GM19023 (cell line): ENCODE results near the gene TTC28.
"Not testable (repeated sequence)": the region's sequence is repeated elsewhere in the genome, so short reads cannot be mapped to it uniquely, and the experiment has no call there.

Experiments
- ATAC-seq: cut with Tn5 transposase; IDR thresholded peaks from one replicate; pipeline ENCODE4 v1.9.1; 2021; ENCODE audit warnings: mild to moderate bottlenecking, moderate library complexity; ENCODE audit not compliant: unreplicated experiment

Gene TTC28

DNA sequence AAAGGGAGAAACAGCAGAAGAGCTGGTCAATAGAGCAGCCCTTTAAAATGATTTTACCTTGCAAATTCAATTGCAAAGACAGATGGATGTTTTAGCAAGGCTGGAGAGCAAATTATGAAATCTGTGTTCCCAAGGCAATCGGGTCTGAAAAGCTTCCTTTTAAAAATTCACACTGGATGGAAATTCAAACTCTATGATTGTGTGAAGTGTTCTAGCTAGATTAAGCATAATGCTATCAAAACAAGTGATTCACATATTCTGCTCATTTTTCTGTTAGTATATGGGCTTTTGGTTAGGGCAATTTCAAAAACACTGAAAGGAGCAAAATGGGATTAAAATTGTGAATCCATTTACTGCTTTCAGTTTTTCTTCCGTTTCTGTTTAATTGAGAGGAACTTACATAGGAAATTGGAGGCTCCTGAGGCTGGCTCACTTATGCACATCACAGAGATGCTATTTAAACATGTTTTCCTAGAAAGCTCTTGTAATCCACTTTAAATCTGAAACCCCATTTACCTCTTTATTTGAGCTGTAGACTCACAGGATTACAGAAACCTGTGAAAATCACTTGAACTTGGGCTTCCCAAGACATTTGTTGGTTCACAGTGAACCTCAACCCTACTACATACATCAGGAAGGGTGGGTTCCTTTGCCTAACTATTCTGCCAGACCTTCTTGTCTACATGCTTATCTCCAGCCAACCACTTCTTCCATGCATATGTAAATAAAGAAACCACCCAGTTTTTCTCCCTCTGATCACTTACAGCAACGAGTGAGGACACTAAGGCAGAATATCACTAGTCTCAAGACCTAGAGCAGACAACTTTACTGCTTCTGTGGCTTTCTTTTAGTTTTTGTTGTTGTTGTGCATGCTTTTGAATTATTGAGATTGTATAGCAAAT is 558.7 kb downstream of the TTC28 start:
- ATAC-seq: no peak

GRCh38 chr22:28118957-28119631 is 560.5 kb downstream of the TTC28 start:
- no peak for ATAC-seq

DNA sequence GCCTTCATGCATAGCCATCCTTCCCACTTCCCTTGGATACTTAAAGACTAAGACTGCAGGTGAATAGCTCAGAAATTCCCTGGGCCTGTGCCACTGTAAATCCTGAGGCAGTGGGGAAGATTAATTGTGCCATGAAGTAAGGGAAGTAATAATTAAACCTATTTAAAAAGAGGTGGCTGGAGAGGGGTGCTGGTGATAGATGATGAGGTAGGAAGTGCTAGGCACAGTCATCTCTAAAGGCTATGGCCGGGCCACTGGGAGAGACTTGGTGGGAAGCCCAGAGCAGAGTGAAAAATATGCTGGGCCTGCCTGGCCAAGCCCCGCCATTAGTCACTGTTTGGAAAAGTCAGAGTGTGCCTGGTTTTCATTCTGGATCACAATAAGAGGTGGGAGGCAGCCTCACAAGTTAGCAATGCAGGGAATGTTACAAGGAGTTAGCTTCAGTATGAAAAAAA is 563.4 kb downstream of the TTC28 start:
- no peak for ATAC-seq

- ATAC-seq: no peak
Observed at GRCh38 chr22:28115426-28115825, 564.2 kb downstream of the TTC28 start.

GRCh38 chr22:28112548-28113043 is 567.0 kb downstream of the TTC28 start:
- ATAC-seq: no peak

DNA sequence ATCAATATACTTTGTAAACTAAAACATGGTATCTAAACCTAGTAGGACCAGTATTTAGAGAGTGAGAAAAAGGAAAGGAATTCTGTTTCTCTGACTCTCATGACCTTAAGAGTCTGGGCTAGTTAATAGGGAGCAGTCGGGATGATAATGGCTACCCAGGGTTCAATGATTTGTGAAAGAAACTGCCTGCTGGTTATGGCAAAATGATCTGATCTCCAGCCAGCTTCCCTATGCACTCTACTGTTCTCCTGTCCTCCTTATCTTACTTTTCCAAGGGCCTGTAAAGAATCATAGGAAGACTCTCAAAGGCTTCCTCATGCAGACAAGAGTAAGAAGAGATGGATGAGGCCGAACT is 567.5 kb downstream of the TTC28 start:
- no peak for ATAC-seq

DNA sequence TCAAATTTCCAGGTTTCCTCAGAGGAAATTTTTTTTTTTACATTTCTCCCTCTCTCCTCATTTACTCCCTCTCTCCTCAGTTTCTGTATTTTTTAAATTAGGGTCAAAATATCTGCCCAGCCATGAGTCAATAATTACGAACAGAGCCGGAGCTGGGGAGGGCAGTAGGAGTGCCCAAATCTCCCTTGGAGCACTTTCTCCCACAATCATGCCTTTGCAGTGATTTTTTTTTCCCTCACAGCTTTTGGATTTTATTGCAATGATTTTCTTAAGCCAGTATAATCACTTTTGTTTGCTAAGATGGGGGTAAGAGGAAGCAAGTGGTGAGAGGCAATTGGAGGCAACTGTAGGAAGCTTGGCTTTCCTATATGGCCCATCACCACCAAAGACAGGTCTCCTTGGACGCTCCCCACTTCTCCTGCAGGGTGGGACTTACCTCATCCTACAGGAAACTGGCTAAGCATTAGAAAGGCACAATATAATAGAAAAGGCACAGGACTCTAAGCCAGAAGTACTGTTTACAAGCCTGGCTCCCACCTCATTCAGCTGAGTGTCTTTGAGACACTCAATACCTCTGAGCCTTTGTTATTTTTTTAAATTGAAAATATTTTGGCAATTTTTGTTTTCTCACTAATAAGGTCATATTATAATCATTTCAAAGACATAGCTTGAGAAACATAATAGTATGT is 568.0 kb downstream of the TTC28 start:
- ATAC-seq: no peak

DNA sequence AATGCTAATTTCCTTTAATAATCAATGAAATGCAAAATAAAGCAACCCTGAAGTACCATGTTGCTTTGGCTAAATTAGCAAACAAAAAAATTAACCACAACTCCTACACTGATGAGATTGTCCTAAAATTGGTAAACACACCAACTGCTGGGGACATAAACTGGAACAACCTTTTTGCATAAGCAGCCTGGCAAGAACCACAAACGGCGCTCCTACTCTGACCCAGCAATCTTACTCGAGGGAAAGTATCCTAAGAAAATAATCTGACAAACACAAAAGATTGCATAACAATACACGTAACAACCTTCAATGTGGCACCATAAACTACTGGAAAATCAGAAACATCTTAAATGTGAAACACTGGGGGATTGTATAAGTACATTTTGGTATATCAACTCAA is 570.8 kb downstream of the TTC28 start:
- ATAC-seq: no peak

DNA sequence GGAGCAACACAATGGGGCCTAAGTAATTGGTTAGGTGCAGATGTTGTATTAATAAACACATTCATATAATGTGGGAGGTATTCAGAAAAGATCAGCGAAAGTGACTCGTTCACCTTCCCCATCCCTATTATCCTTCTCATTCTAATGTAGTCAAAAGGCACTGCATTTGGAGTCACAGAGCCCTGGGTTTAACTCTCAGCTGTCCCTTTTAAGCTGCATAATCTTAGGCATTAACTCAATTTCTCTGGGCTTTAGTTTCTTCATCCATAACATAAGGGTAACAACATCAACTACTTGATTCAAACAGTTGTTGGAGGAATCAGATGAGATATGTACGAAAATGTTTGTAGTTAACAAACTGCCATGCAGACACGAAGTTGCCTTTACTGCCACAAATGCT is 573.0 kb downstream of the TTC28 start:
- ATAC-seq: no peak

GRCh38 chr22:28105988-28106387 is 573.7 kb downstream of the TTC28 start:
- no peak for ATAC-seq

DNA sequence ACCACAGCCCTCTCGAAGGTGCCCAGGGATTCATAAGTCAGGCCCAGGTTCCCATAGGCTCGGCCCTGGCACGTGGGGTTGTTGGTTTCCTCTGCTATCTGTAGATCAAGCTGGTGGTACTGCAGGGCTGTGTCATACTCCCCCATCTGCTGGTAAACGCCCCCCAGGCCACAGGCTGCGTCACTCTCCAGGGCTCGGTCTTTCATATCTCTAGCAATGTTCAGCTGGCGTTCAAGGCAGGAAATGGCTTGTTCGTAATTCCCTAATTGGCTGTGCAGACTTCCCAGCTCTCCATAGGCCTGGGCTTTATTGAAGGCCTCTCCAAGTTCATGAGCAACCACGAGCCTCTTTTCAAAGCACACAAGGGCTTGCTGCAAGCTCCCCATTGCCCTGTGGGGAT is 574.2 kb downstream of the TTC28 start:
- ATAC-seq: no peak

DNA sequence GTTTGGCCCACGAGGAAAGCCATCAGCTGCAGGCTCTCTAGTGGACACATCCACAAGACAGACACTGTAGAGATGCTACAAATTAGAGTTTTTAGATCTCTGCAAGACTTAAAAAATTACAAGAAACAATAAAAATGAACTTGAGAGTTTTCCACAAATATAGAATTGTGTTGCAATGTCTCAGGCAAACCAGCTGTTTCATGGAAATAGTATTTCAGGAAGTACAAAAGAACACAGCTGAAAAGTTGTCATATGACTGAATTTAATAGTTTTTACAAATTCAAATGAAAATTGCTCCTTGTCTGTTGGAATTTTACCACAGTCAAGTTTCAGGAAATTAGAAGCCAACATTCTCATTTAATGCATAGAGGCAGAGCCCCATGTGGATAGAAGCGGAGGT is 576.0 kb downstream of the TTC28 start:
- no peak for ATAC-seq

GRCh38 chr22:28102151-28102812 is 577.4 kb downstream of the TTC28 start:
- ATAC-seq: no peak

GRCh38 chr22:28097627-28098026 is 582.0 kb downstream of the TTC28 start:
- ATAC-seq: no peak

DNA sequence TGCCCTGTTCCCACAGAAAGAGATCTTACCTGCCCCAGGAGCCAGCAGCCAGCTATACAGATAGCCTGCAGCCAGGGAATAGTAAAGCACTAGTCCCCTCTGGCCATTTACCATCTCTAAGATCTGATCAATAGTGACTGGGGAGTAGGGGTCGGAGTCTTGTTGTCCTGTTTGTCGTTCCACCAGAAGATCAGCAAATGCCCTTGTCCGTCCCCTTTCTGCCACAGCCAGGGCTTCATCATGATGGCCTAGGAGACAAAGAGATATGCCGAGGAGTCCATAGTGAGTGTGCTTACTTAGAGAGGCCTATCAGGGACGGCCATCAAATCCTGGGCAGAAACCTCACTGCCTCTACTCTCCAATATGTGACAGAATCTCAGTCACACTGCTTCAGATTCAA is 583.5 kb downstream of the TTC28 start:
- ATAC-seq: no peak

- ATAC-seq: no peak
Observed at GRCh38 chr22:28095316-28096095, 584.1 kb downstream of the TTC28 start.

- ATAC-seq: no peak
Observed at GRCh38 chr22:28094771-28095170, 584.9 kb downstream of the TTC28 start.

- ATAC-seq: no peak
Observed at GRCh38 chr22:28093711-28094110, 585.9 kb downstream of the TTC28 start.

- ATAC-seq: no peak
Observed at GRCh38 chr22:28091486-28091885, 588.2 kb downstream of the TTC28 start.

GRCh38 chr22:28089541-28089940 is 590.1 kb downstream of the TTC28 start:
- ATAC-seq: not testable (repeated sequence)
